HG02759 (cell line): ENCODE data around the gene EXOG.

Source experiments
- ATAC-seq: cut with Tn5 transposase; IDR thresholded peaks from one replicate; pipeline ENCODE4 v1.9.1; 2021; ENCODE audit warnings: mild to moderate bottlenecking, moderate library complexity; ENCODE audit not compliant: unreplicated experiment

EXOG gene

GRCh38 chr3:38472342-38472741, 23.8 kb upstream of the EXOG start:
- no peak for ATAC-seq

- ATAC-seq: no peak
Observed at GRCh38 chr3:38473229-38473628, 22.9 kb upstream of the EXOG start.

DNA sequence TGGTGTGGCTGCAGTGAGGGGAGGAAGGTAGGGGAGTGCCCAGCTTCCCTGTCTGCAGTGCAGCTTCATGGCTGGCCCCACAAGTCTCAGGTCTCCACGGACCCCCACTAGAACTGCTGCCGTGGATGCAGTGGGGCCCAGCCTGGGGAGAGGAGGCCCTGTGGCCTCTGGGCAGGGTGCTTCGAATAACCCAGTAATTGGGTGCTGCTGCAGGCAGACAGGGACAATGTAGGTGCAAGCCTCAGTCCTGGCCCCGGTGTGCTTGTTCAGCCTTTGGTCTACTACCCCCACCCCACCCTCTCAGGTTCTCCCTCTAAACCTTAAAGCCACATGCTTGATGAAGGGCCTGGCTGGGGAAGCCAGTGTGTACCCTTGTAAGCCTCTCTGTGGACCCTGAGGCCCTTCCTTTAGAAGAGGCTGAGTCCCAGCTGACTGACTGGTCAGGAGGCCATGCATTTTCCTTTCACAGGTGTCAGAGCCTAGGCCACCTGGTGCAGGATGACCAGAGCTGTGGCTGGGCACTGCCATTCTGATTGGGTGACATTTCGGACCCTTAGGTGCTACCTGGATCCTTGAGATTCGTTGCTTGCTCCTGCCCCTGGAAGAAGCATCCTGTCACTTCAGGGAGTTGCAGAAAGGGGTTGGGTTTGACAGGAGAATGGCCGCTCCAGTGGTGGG, 21.1 kb upstream of the EXOG start:
- ATAC-seq: no peak

GRCh38 chr3:38475716-38476115, 20.4 kb upstream of the EXOG start:
- ATAC-seq: no peak

GRCh38 chr3:38476157-38476756, 19.9 kb upstream of the EXOG start:
- no peak for ATAC-seq

DNA sequence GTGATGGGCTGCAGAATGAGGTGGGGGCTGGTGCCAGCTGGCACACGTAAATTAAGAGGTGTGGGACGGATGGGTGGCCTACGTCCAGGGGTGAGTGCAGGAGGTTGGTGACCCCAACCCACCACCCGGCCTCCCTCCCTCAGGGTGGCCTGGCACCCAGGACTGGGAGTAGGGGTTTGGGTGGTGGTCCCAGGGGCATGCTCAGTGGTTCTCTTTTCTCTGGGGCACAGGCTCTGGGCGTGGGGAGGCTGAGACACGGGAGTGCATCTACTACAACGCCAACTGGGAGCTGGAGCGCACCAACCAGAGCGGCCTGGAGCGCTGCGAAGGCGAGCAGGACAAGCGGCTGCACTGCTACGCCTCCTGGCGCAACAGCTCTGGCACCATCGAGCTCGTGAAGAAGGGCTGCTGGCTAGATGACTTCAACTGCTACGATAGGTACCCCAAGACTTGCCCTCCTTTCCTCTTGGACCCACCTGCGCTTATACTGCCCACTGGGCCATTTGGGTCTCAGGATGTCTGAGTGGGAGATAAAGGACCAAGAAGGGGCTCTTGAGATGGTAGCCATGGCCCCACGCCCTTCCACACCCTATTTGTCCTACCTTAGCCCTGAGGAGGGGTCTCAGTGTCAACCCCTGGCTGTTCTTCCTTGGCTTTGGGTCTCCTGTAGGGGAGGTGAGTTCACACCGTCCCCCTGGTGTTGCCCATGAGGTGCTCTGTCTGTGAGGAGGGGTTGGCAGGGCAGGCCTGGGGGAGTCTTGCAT, 18.9 kb upstream of the EXOG start:
- ATAC-seq: no peak

GRCh38 chr3:38477839-38478450, 18.2 kb upstream of the EXOG start:
- ATAC-seq: no peak

DNA sequence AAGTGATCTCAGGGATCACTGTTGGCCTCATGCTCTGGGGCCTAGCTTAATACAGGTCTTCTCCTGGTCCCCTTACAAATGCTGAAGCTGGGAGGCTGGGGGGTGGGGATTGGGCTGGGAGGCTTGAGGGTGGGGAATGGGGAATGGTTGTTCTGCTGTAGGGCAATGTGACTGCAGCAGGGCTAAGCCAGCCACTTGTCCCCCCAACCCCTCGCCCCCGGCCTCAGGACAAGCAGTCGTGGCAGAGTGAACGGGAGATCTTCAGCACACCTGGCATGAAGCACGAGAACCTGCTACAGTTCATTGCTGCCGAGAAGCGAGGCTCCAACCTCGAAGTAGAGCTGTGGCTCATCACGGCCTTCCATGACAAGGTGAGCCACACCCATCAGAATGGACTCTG, 17.2 kb upstream of the EXOG start:
- no peak for ATAC-seq

GRCh38 chr3:38479431-38480092, 16.6 kb upstream of the EXOG start:
- peak; percentile 77 for ATAC-seq

- ATAC-seq: no peak
Observed at GRCh38 chr3:38480093-38480445, 16.1 kb upstream of the EXOG start.

DNA sequence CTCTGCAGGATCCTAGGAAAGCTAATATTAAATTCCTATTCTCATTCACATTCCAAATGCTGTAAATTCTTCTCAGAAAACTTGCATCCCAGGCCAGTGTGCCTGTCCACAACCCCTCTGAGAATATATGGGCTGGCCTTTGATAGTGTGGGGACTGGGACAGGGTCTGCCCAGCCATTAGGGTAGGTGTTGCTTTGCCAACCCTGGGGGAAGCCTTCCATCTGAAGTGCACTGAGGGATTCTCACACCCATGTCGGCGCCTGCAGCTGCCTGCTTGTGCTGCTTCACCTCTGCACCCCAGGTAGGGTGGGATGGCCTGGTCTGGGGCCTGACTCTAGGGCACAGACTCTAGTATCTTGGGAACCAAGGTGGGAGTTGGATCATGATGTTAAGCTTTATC, 15.2 kb upstream of the EXOG start:
- ATAC-seq: no peak

GRCh38 chr3:38482951-38483350, 13.2 kb upstream of the EXOG start:
- ATAC-seq: no peak

GRCh38 chr3:38487323-38487722, 8.8 kb upstream of the EXOG start:
- peak; percentile 90 for ATAC-seq

GRCh38 chr3:38488949-38489348, 7.2 kb upstream of the EXOG start:
- no peak for ATAC-seq

- no peak for ATAC-seq
Observed at GRCh38 chr3:38489766-38490165, 6.4 kb upstream of the EXOG start.

DNA sequence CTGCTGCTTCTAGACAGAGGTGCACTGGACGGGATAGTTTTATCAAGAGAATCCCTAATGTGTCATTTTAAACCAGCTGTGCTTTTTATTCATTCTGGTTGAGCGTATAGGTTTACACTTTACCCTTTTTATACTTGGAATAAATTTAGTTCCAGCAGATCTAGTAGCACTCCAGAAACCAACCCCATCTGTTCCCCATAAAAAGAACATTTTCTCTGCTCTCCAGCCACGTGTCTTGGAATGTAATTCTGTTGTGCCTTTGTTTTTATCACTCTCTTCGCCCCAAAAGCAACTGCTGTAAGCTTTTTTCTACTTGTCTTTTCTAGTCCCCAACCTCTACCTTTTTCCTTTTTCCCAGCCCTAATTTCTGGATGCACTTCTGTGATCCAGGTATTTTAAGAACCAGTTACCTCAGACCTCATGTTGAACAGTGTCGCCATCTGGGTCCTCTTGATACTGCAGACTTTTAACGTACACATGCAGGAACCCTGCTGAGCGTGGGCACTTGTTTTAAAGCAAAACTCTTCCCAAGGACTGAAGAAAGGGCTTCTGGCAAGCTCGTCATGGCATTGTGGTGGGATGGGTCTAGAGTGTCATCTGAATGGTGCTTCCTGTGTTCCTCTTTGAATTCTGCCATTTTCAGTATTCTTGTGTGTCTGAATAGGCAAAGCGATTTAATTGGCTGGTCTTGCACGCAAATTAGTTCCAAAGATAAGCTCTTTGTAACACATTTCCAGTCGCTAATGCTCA, 5.7 kb upstream of the EXOG start:
- no peak for ATAC-seq

DNA sequence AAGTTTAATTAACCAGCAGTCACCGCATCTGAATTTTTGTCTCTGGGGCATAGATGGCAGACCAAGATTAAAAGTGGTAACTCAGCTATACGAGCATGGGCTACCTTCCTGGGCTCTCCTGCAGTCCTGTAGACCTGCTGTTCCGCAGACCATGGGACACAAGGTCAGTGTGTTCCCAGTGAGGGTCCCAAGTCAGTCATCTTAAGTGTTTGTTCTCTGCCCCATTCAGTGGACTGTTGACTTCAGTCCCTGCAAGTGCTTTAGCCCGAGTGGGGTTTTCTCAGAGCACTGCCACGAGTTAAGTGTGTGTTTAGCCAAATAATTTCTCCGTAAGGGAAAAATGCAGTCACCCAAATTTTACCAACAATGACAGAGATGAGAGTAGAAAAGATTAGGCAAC, 4.9 kb upstream of the EXOG start:
- ATAC-seq: no peak

DNA sequence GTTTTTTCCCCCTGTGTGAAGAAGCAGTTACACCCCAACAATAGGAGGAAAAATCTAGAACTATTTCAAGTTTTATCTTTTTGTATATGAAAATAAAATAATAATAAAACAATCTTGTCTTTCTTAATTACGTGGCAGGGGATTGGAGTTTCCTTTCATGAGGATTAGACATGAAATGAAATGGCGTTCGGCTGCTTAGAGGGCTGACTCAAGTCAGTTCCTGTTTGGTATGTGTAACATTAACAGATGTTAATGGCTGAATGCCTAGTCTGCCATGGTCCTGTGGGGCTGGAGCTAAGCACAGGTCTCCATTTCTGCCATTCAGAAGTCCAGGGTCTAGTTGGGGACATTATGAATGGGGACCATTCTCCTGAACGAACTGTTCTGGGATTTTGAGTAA, 3.1 kb upstream of the EXOG start:
- no peak for ATAC-seq

GRCh38 chr3:38497031-38497430, 891 bp downstream of the EXOG start:
- no peak for ATAC-seq

GRCh38 chr3:38500688-38501417, 4.7 kb downstream of the EXOG start:
- ATAC-seq: no peak
